Small intestine (tissue), 7 donors: ENCODE results near the gene EPM2A. TPM values are rescaled to one million over a fixed set of nuclear protein-coding genes. Genes with fewer than 3 reads are reported as not detected.
"Not testable (repeated sequence)": the region's sequence is repeated elsewhere in the genome, so short reads cannot be mapped to it uniquely, and the experiment has no call there.

Experiments
- DNase-seq, 2 donors: peaks; one replicate each; pipeline versions ENCODE4 v3.0.0 to v3.0.0-alpha.2; 2013
- FAIRE-seq: peaks from 2 replicates; lab custom pipeline; 2012; peaks lifted over from hg19 to GRCh38; lab: Jason Lieb, UNC
- H3K27ac ChIP-seq, 3 donors: one replicate each; pipeline ENCODE4 v1.5.1; 2013; ENCODE audit warnings: low read length in 2 of 3, mild to moderate bottlenecking in 2 of 3, control low read depth in 1 of 3, inconsistent platforms in 1 of 3, low read depth in 1 of 3, moderate library complexity in 1 of 3
- H3K27me3 ChIP-seq, 3 donors: one replicate each; pipeline ENCODE4 v1.6.1; 2013; ENCODE audit warnings: low read length in 3 of 3, inconsistent platforms in 1 of 3; ENCODE audit not compliant: control insufficient read depth in 3 of 3, insufficient read depth in 3 of 3
- H3K36me3 ChIP-seq, 3 donors: one replicate each; pipeline ENCODE4 v1.6.1; 2013; ENCODE audit warnings: low read length in 3 of 3, inconsistent platforms in 1 of 3, low read depth in 1 of 3, mild to moderate bottlenecking in 1 of 3, moderate library complexity in 1 of 3; ENCODE audit not compliant: control insufficient read depth in 3 of 3, insufficient read depth in 2 of 3
- H3K4me1 ChIP-seq, 3 donors: one replicate each; pipeline ENCODE4 v1.6.1; 2013; ENCODE audit warnings: low read length in 2 of 3, inconsistent platforms in 1 of 3, low read depth in 1 of 3, mild to moderate bottlenecking in 1 of 3, moderate library complexity in 1 of 3; ENCODE audit not compliant: control insufficient read depth in 3 of 3, insufficient read depth in 2 of 3
- H3K4me3 ChIP-seq, 3 donors: one replicate each; pipeline ENCODE4 v1.5.1; 2013; ENCODE audit warnings: low read length in 3 of 3, control low read depth in 1 of 3, inconsistent platforms in 1 of 3, low read depth in 1 of 3, mild to moderate bottlenecking in 1 of 3, moderate library complexity in 1 of 3
- H3K9me3 ChIP-seq, 2 donors: one replicate each; pipeline ENCODE4 v1.6.1; 2013; ENCODE audit warnings: low read depth in 1 of 2, low read length in 1 of 2; ENCODE audit not compliant: control insufficient read depth in 2 of 2, insufficient read depth in 1 of 2
- WGBS, 3 donors: extraction: QIAGEN DNeasy Blood & Tissue Kit; methylation state at CpG; one replicate each; pipeline ENCODE4 v1.1.7; 2013; 5-methylcytosine and 5-hydroxymethylcytosine counted together
- polyA plus RNA-seq, 4 donors: library from polyadenylated mRNA; stranded (reverse) in 3 of 4; unstranded in 1 of 4; fragments of 200-250 nt in 3 of 4; fragments of 120-200 nt in 1 of 4; gene quantifications; one replicate each; pipeline versions ENCODE4 v1.2.1 to v1.2.3, GENCODE V29; 2013
- donor health status: healthy with polysubstance abuse.
- donor health status: control.
- donor health status: control.
- donor health status: Bipolar disorder and iron deficiency.
- donor health status: healthy.

Gene EPM2A
- polyA plus RNA-seq, 4 donors: 1.8 to 6.5 (median 2.6) TPM

- Histone ChIP-seq H3K4me1 (no peaks in the 10 kb centered on the region), H3K4me3 (no peak overlapping the region), H3K27ac (no peak overlapping the region), H3K9me3 (peaks cover 0 to 12% of the 10 kb centered on the region in 2 donors), H3K27me3 (no peaks in the 10 kb centered on the region), H3K36me3 (peaks cover 0 to 3% (median 0%) of the 10 kb centered on the region in 3 donors)
- no peak for FAIRE-seq
- no peak for DNase-seq
- 92 to 93% (median 93%) methylated on average over 5 of the region's 5 CpGs for WGBS, 3 donors
These were observed 27.9 kb downstream of the EPM2A start for GRCh38 chr6:145707397-145707796.

DNA sequence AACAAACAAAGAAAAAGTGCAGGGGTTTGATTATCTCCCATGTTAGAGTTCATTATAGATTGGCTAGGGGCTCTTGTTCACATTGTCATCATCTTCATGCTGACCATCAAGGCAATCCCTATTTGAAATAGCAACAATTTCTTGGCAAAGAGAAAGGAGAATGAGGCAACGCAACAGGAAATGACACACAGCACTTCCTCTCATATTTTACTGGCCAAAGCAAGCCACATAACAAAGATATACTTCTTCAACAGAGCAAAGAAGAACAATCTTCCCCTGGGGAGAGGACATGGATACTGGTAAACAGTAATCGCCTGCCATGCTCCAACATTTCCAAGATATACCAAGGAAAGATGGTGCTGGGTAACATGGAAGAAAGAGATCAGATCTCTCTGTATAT, 29.8 kb downstream of the EPM2A start:
- no peak for FAIRE-seq
- no peak overlapping the region for H3K4me3 ChIP-seq
- H3K4me1 ChIP-seq: no peaks in the 10 kb centered on the region
- no peak for DNase-seq
- H3K27me3 ChIP-seq: no peaks in the 10 kb centered on the region
- H3K36me3 ChIP-seq: peaks cover 0 to 3% (median 0%) of the 10 kb centered on the region in 3 donors
- WGBS, 3 donors: 74 to 94% (median 82%) methylated on average over 2 of the region's 2 CpGs
- H3K9me3 ChIP-seq: peaks cover 0 to 12% of the 10 kb centered on the region in 2 donors
- no peak overlapping the region for H3K27ac ChIP-seq

DNA sequence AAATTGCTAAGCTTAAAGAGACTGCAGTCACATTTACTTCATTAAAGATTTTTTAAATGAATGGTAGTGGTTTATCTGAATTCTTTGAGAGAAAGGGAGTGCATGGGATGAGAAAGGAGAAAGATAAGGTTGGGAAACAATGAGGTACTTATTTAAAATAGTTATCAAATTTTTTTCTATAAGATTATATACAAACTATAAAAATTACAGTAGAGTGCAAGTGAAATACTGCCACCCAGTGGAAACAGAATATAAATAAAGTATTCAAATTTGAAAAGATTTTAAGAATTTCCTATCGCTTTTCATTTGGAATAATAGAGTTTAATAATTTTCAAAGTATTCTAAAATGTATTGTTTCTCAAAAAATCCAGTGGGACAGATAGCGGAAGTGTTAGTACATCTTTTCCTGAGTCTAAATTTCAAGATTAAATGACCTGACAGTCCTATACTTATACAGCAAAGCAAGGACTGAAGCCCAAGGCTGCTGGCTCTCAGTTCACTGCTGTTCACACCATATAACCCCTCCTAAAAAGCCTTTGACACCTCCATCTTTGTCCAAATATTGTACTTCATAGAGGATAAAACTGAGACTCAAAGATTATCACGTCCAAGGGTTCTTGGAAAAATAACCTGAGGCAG, 31.1 kb downstream of the EPM2A start:
- Histone ChIP-seq H3K36me3 (peaks cover 0 to 3% (median 0%) of the 10 kb centered on the region in 3 donors), H3K9me3 (peaks cover 0 to 10% of the 10 kb centered on the region in 2 donors), H3K27me3 (no peaks in the 10 kb centered on the region), H3K4me1 (no peaks in the 10 kb centered on the region), H3K27ac (no peak overlapping the region), H3K4me3 (no peak overlapping the region)
- FAIRE-seq: peak; percentile 81
- 39 to 58% (median 53%) methylated on average over 3 of the region's 3 CpGs for WGBS, 3 donors
- peak in 1 of 2 donors; percentile 5 for DNase-seq

GRCh38 chr6:145699462-145699861, 35.9 kb downstream of the EPM2A start:
- H3K27ac ChIP-seq: no peak overlapping the region
- H3K4me1 ChIP-seq: no peaks in the 10 kb centered on the region
- no peaks in the 10 kb centered on the region for H3K27me3 ChIP-seq
- no peak overlapping the region for H3K4me3 ChIP-seq
- H3K36me3 ChIP-seq: no peaks in the 10 kb centered on the region
- FAIRE-seq (no peak), DNase-seq (no peak)
- no peaks in the 10 kb centered on the region for H3K9me3 ChIP-seq

GRCh38 chr6:145697401-145697800, 37.9 kb downstream of the EPM2A start:
- not testable (repeated sequence) for H3K27me3 ChIP-seq, H3K36me3 ChIP-seq, DNase-seq, H3K27ac ChIP-seq, H3K4me1 ChIP-seq, H3K9me3 ChIP-seq, H3K4me3 ChIP-seq, FAIRE-seq
- WGBS, 3 donors: 97 to 98% (median 98%) methylated on average over 12 of the region's 12 CpGs

GRCh38 chr6:145694083-145694737, 41.1 kb downstream of the EPM2A start:
- Histone ChIP-seq H3K4me3 (no peak overlapping the region), H3K27me3 (no peaks in the 10 kb centered on the region), H3K27ac (no peak overlapping the region), H3K36me3 (no peaks in the 10 kb centered on the region), H3K9me3 (no peaks in the 10 kb centered on the region), H3K4me1 (no peaks in the 10 kb centered on the region)
- 89 to 92% (median 90%) methylated on average over 4 of the region's 4 CpGs for WGBS, 3 donors
- DNase-seq (no peak), FAIRE-seq (no peak)

- H3K9me3 ChIP-seq: no peaks in the 10 kb centered on the region
- no peaks in the 10 kb centered on the region for H3K4me1 ChIP-seq
- no peak overlapping the region for H3K4me3 ChIP-seq
- no peaks in the 10 kb centered on the region for H3K27me3 ChIP-seq
- WGBS, 3 donors: 89 to 97% (median 92%) methylated on average over 2 of the region's 2 CpGs
- DNase-seq (no peak), FAIRE-seq (no peak)
- no peaks in the 10 kb centered on the region for H3K36me3 ChIP-seq
- no peak overlapping the region for H3K27ac ChIP-seq
These were observed 44.4 kb downstream of the EPM2A start for GRCh38 chr6:145690969-145691368.

- H3K9me3 ChIP-seq: no peaks in the 10 kb centered on the region
- H3K36me3 ChIP-seq: no peaks in the 10 kb centered on the region
- 91 to 94% (median 92%) methylated on average over 2 of the region's 2 CpGs for WGBS, 3 donors
- DNase-seq (no peak), FAIRE-seq (no peak)
- H3K4me1 ChIP-seq: no peaks in the 10 kb centered on the region
- no peaks in the 10 kb centered on the region for H3K27me3 ChIP-seq
- H3K4me3 ChIP-seq: no peak overlapping the region
- H3K27ac ChIP-seq: no peak overlapping the region
These were observed 45.8 kb downstream of the EPM2A start for GRCh38 chr6:145689529-145689928.
